ENCODE results near the gene NLGN1. TPM values are rescaled to one million over a fixed set of nuclear protein-coding genes. Genes with fewer than 3 reads are reported as not detected.

NLGN1 gene
- total RNA-seq, 1 experiment from 2014 or later: not detected

DNA sequence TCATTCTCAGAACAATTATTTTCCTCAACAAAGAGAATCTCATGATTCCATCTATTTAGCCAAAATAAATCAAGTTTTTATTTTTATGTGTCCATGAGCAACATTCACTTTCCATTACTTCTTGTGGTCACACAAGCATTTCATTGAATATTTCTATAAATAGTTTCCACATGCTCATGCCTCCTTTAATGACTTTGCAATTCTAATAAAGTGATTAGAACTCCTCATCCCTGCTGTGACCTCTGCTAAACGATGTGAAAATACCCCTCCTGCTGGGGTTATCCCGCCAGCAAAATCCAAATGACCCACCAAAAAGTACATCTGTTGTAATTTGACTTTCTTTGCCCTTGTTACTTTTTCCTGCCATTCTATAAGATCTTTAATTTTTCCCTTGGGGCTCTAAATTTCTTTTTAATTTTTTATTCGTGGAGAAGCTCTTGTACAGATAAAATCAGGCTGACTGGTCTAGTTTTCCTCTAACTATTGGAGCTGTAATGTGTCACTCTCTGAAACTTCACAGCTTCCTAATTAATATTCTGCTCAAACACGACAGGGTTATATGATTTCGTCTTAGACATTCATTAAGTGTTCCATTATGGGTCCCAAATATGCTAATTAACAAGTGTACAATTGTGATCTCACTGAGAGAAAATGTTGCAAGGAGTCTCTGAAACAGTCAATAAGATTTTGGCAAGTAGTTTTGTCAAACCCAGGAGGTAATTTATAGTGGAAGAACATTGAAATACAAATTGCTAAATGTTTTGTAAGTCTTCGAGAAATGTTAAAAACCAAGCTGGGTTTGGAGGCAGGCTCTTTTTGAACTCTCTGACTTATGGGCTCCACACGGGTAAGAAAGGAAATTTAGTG lies 928.5 kb downstream of the NLGN1 start:
- no peak for TF ChIP-seq EZH2 (IDR thresholded peaks at IDR 0.05)
- TF ChIP-seq, protein P1, sequence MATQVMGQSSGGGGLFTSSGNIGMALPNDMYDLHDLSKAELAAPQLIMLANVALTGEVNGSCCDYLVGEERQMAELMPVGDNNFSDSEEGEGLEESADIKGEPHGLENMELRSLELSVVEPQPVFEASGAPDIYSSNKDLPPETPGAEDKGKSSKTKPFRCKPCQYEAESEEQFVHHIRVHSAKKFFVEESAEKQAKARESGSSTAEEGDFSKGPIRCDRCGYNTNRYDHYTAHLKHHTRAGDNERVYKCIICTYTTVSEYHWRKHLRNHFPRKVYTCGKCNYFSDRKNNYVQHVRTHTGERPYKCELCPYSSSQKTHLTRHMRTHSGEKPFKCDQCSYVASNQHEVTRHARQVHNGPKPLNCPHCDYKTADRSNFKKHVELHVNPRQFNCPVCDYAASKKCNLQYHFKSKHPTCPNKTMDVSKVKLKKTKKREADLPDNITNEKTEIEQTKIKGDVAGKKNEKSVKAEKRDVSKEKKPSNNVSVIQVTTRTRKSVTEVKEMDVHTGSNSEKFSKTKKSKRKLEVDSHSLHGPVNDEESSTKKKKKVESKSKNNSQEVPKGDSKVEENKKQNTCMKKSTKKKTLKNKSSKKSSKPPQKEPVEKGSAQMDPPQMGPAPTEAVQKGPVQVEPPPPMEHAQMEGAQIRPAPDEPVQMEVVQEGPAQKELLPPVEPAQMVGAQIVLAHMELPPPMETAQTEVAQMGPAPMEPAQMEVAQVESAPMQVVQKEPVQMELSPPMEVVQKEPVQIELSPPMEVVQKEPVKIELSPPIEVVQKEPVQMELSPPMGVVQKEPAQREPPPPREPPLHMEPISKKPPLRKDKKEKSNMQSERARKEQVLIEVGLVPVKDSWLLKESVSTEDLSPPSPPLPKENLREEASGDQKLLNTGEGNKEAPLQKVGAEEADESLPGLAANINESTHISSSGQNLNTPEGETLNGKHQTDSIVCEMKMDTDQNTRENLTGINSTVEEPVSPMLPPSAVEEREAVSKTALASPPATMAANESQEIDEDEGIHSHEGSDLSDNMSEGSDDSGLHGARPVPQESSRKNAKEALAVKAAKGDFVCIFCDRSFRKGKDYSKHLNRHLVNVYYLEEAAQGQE (IDR thresholded peaks at IDR 0.05; ENCODE audit: low read depth): no peak
- no peak for TF ChIP-seq ZFX (IDR thresholded peaks at IDR 0.05)
- no peak for TF ChIP-seq ZNF274 (IDR thresholded peaks at IDR 0.05; ENCODE audit: low read depth, low read length)
- no peak for TF ChIP-seq CEBPB (IDR thresholded peaks at IDR 0.05; ENCODE audit: low read depth)
- no peak for TF ChIP-seq RAD21 (IDR thresholded peaks at IDR 0.05; ENCODE audit: low read depth)
- TF ChIP-seq ELF1 (IDR thresholded peaks at IDR 0.05; ENCODE audit: borderline replicate concordance, low read depth): no peak
- TF ChIP-seq, protein P2, sequence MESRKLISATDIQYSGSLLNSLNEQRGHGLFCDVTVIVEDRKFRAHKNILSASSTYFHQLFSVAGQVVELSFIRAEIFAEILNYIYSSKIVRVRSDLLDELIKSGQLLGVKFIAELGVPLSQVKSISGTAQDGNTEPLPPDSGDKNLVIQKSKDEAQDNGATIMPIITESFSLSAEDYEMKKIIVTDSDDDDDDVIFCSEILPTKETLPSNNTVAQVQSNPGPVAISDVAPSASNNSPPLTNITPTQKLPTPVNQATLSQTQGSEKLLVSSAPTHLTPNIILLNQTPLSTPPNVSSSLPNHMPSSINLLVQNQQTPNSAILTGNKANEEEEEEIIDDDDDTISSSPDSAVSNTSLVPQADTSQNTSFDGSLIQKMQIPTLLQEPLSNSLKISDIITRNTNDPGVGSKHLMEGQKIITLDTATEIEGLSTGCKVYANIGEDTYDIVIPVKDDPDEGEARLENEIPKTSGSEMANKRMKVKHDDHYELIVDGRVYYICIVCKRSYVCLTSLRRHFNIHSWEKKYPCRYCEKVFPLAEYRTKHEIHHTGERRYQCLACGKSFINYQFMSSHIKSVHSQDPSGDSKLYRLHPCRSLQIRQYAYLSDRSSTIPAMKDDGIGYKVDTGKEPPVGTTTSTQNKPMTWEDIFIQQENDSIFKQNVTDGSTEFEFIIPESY (IDR thresholded peaks at IDR 0.05; ENCODE audit: extremely low read depth, insufficient replicate concordance, low read length): no peak
- TF ChIP-seq, protein P3, sequence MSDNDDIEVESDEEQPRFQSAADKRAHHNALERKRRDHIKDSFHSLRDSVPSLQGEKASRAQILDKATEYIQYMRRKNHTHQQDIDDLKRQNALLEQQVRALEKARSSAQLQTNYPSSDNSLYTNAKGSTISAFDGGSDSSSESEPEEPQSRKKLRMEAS (IDR thresholded peaks at IDR 0.05): no peak
- no peak for TF ChIP-seq CBX3 (IDR thresholded peaks at IDR 0.05; ENCODE audit: low read depth)
- no peak for TF ChIP-seq JUND (IDR thresholded peaks at IDR 0.05)
- TF ChIP-seq TCF7L2 (IDR thresholded peaks at IDR 0.05; ENCODE audit: borderline replicate concordance, extremely low read depth, insufficient read depth, insufficient read length): no peak
- TF ChIP-seq EGR1 (IDR thresholded peaks at IDR 0.05; ENCODE audit: low read depth): no peak
- TF ChIP-seq POLR2A (IDR thresholded peaks at IDR 0.05; ENCODE audit: borderline replicate concordance, extremely low read depth, insufficient read depth, insufficient read length): no peak
- no peak for TF ChIP-seq SIN3A (IDR thresholded peaks at IDR 0.05; ENCODE audit: low read depth)
- no peak for TF ChIP-seq SP1 (IDR thresholded peaks at IDR 0.05; ENCODE audit: low read depth)
- no peak for TF ChIP-seq EZH2phosphoT487 (IDR thresholded peaks at IDR 0.05; ENCODE audit: borderline replicate concordance)
- no peak for TF ChIP-seq SRF (IDR thresholded peaks at IDR 0.05; ENCODE audit: low read depth)
- Histone ChIP-seq H4K20me1 (ENCODE audit: insufficient read depth) (no peaks in the 10 kb centered on the region), H3K9ac (ENCODE audit: low read length) (no peak overlapping the region), H2AFZ (ENCODE audit: low read depth, low read length, poor library complexity, severe bottlenecking) (no peak overlapping the region), H3K9me3 (ENCODE audit: control insufficient read depth in 1 of 2, insufficient read depth in 1 of 2, low read depth in 1 of 2, low read length in 2 of 2) (no peaks in the 10 kb centered on the region), H3K9me2 (ENCODE audit: insufficient read depth) (no peaks in the 10 kb centered on the region; the same call in 1 of the 2 replicates), H3K79me2 (ENCODE audit: insufficient read depth, low read length) (no peaks in the 10 kb centered on the region), H3K36me3 (ENCODE audit: control insufficient read depth in 1 of 2, insufficient read depth in 2 of 2, low read length in 2 of 2) (no peaks in the 10 kb centered on the region), H3K4me2 (ENCODE audit: low read length) (no peak overlapping the region), H3K4me3 (replicated peaks in 1 of 2; ENCODE audit: low read depth in 1 of 2, low read length in 2 of 2) (no peak overlapping the region), H3K4me1 (ENCODE audit: control insufficient read depth in 1 of 2, insufficient read depth in 2 of 2, low read length in 2 of 2) (peaks cover 0 to 17% of the 10 kb centered on the region in 2 experiments; a peak in 2 of 4 replicates), H3K27ac (ENCODE audit: low read depth, low read length) (no peak overlapping the region), H3K27me3 (ENCODE audit: insufficient read depth, low read length) (no peaks in the 10 kb centered on the region)
- CTCF ChIA-PET: no interaction called here
- RAD21 ChIA-PET (ENCODE audit: low non-redundant PET in 1 of 2, low total read pairs in 2 of 2, uncharacterized antibody in 2 of 2, unreplicated experiment in 2 of 2): no interaction called here
- ATAC-seq: no peak
- DNase-seq (ENCODE audit: low read depth, low spot score): no peak
- intact Hi-C loops (cut with micrococcal nuclease): no loop called here
- POLR2A ChIA-PET: no interaction called here
- BruUV-seq (replicated peaks): no TSS peak
